Right lobe of liver (tissue), 4 donors: ENCODE results near the gene NDUFS2.

Experiments used
- POLR2A ChIP-seq: fragments of 450-650 bp; IDR thresholded peaks from one replicate; pipeline ENCODE4 v1.6.1; 2017; ENCODE audit warnings: antibody characterized with exemption, mild to moderate bottlenecking
- TF ChIP-seq, protein P1 (sequence below), 4 donors: fragments of 200-600 bp in 3 of 4; fragments of 450-650 bp in 1 of 4; IDR thresholded peaks; one replicate each; pipeline versions ENCODE4 v1.5.1 to v1.8.0; 2016 to 2022; ENCODE audit warnings: antibody characterized with exemption in 4 of 4, mild to moderate bottlenecking in 2 of 4
- donor health status: DM: no; HTN: no; CAD: no.
- donor health status: DM: no; HTN: no; CAD: no.
- donor health status: DM: no; HTN: yes; CAD: no.

DNA sequence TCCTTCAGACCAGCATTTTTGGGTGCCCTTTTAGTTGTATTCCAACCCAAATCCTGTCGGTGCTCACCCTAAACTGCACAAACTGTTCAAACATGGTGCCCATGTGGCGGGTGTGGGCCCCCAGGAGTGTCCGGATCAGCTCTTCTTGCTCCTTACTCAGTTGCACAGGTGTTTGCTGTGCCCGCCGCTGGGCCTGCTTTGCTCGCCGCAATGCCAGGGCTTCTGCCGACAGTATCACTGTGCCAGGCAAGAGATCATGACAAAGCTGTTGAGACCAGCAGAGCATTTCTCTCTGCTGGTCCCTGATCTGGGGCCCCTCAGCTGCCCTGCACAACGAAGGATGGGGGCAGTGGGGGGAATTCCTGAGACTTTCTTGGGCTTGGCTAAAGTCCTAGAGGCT lies 30.9 kb downstream of the NDUFS2 start:
- TF ChIP-seq, protein P1, sequence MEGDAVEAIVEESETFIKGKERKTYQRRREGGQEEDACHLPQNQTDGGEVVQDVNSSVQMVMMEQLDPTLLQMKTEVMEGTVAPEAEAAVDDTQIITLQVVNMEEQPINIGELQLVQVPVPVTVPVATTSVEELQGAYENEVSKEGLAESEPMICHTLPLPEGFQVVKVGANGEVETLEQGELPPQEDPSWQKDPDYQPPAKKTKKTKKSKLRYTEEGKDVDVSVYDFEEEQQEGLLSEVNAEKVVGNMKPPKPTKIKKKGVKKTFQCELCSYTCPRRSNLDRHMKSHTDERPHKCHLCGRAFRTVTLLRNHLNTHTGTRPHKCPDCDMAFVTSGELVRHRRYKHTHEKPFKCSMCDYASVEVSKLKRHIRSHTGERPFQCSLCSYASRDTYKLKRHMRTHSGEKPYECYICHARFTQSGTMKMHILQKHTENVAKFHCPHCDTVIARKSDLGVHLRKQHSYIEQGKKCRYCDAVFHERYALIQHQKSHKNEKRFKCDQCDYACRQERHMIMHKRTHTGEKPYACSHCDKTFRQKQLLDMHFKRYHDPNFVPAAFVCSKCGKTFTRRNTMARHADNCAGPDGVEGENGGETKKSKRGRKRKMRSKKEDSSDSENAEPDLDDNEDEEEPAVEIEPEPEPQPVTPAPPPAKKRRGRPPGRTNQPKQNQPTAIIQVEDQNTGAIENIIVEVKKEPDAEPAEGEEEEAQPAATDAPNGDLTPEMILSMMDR (IDR thresholded peaks at IDR 0.05), result no peak
- no peak for TF ChIP-seq POLR2A
